Endometrial microvascular endothelial cells (primary cell): Measurements from ENCODE around the gene HELZ2. TPM values are rescaled to one million over a fixed set of nuclear protein-coding genes. Genes with fewer than 3 reads are reported as not detected.

Source experiments
- in situ Hi-C: cut with HindIII; loops from 2 replicates; pipeline ENCODE4 v1.10.0; 2017; ENCODE audit warnings: low sequenced_read_pairs, low pct_unique_long_range_greater_than_20kb; ENCODE audit errors: inconsistent ontology term
- total RNA-seq: library from RNA; depleted of rRNA; stranded (reverse); fragments of >200 nt; gene quantifications from one replicate; pipeline ENCODE4 v1.2.3, GENCODE V29; 2015; ENCODE audit errors: inconsistent ontology term

The HELZ2 gene
- total RNA-seq, 1 donor from 2014 or later: 61.5 TPM

DNA sequence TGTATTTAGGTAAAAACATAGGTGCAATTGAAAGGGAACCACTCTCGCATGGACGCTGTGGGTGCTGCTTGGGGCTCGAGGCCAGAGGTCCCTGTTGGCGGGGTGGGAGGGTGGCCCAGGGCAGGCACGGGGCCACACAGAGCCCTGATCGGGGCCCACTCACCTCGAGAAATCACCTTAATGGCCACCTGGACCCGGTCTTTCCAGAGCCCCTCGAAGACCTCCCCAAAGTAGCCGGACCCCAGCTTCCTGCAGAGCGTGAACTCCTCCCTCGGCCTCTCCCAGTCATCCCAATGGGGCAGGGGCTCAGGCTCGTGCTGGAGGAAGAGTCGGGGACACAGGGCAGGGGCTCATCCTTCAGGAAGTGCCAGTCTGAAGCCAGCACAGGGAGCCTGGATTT, 40.7 kb downstream of the HELZ2 start:
- in situ Hi-C loops: no loop called here

DNA sequence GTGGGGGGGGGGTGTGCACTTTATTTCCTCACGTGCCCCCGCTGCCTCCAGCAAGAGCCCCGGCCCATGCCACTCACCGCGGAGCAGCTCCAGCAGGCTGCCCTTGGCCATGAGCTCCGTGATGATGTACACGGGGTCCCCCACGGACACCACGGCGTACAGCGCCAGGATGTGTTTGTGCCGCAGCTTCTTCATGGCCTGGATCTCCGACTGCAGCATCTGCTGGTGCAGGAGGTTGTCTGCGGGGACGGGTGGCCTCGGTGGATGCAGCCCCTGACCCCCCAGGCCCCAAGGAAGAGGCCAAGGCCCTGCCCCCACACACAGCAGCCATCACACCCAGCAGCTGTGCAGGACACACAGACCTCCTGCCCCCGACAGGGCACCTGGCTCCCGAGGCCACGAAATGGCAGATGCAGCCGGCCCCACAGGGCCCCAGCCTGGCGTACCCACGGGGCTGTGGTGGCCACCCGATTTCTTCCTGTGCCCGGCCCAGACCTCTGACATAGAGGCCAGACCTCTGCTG, 41.5 kb downstream of the HELZ2 start:
- in situ Hi-C loops: no loop called here

DNA sequence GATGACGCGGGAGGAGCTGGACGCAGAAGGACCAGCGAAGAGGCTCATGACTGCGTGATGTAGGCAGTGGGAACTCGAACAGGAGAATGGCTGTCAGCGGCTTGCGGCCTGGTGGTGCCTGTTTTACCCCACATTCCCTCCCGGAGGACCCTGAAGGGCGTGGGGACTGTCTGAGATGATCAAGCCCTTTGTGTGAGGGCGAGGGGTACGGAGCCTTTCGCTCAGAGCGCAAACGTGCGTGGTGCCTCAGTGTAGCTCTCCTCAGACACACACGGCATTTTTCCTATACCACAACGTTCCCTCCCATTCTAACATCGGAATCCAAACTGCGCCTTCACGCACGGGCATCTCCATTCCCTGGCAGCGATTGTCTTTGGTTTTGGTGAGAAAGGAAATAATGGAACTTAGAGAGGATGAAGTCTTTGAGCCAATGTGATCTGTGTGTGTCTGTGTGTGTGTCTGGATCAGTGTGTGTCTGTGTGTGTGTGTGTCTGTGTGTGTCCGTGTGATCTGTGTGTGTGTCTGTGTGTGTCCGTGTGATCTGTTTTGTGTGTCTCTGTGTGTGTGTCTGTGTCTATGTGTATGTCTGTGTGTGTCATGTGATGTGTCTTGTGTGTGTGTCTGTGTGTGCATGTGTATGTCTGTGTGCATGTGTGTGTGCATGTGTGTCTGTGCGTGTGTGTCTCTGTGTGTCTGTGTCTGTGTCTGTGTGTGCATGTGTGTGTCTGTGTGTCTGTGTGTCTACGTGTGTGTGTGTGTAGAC, 42.2 kb downstream of the HELZ2 start:
- in situ Hi-C loops: no loop called here

DNA sequence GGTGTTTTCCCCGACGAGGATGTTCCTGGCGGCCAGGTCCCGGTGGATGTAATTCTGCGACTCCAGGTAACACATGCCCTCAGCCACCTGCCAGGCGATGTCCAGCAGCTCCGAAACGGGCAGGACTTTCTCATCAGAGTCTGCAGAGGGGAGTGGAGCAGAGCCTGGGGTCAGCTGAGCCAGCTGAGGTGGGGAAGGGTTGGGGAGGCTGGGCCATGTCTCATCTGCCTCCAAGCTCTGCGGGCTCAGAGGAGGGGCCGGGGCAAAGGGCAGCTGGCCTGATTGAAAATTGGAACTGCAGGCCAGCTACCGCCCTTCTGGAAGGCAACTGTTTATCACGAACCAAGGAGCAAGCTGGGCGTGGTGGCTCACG, 43.3 kb downstream of the HELZ2 start:
- in situ Hi-C loops: no loop called here

DNA sequence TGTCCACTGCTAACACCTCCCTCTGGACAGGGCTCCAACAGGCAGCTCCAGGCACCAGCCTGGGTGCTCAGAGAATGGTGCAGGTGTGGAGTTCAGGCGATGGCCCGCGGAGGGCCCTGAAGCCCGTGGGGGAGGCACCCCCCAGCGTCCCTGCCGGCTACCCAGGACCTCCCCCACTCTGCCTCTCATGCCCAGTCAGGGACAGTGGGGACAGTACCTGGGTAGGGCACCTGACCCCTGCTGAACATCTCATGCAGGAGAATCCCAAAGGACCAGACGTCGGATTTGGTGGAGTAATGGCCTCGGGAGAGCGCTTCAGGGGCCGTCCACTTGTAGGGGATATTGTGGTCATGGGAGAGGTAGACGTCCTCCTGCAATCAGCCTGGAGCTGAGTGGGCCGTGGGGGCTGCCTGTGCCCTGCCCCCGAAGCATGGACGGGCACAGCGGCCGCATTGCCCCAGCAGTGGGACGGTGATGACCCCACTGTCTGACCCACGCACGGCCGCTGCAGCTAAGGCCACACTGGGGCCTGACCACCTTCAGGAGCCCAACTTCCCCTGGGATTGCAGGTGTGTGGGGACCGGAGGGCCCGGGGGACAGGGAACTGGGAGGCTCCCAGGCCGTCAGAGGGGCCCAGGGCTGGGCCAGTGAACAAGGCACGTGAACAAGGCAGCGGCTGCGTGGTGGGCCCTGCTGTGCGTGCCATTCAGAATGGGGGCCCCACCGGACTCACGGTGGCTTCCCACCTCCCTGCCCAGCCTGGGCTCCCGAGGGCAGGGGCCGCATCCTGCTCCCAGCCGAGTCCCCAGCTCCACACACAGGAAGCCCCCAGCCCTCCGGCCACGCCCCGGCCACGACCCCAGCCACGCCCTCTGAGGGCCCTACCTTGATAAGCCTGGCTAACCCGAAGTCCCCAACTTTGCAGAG, 43.9 kb downstream of the HELZ2 start:
- in situ Hi-C loops: no loop called here

DNA sequence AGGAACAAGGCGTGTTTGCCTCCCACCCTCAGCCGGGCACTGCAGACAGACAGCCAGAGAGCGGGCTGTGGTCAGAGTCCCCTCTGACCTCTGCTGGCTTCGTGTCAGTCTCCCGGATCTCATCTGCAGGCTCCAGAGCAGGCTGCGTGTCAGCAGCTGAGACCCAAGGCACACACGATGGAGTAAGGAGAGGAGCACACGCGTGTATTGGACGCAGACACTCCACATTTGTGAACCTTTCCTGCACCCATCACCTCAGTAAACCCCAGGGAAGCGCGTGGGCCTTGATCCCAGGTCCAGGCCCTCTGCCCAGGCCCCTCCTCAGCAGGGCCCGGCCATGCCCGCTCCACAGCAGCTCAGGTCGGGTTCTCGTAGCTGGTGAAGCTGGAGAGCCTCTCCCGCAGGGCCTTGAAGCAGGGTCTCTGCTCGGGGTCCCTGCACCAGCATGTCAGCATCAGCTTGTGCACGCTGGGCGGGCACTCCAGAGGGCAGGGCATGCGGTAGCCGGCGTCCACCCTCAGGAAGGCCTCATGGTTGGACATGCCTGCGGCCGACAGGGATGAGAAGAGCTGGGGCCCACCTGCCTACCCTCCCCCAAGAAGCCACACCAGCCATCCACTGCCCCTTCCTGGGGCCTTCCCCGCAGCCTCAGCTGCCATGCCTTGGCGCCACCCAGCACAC, 44.7 kb downstream of the HELZ2 start:
- in situ Hi-C loops: no loop called here

DNA sequence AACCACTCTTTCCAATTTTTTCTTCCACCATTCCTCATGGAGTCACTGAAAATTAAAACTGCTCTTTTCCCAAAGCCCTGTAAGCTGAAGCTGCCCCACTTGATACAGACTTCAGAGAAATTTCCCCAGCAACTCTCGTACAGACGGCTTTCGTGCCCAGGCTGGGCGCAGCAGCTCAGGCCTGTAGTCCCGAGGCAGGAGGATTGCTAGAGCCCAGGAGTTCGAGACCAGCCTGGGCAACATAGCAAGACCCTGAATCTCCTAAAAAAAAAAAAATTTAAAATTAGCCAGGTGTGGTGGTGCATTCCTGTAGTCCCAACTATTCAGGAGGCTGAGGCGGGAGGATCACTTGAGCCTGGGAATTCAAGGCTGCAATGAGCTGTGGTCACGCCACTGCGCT, 46.9 kb downstream of the HELZ2 start:
- in situ Hi-C loops: no loop called here

DNA sequence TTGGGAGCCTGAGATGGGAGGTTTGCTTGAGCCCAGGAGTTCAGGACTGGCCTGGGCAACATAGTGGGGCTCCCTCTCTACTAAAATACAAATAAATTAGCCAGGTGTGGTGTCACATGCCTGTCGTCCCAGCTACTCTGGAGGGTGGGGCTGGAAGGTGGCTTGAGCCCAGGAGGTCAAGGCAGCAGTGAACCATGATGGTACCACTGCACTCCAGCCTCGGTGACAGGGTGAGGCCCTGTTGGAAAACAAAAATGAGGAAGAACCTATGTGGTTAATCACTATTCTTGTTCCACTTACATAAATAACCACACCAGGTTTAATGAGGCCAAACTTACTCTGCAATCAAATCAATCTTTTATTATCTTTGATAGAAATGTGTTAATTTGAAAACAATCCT, 48.1 kb downstream of the HELZ2 start:
- in situ Hi-C loops: no loop called here

DNA sequence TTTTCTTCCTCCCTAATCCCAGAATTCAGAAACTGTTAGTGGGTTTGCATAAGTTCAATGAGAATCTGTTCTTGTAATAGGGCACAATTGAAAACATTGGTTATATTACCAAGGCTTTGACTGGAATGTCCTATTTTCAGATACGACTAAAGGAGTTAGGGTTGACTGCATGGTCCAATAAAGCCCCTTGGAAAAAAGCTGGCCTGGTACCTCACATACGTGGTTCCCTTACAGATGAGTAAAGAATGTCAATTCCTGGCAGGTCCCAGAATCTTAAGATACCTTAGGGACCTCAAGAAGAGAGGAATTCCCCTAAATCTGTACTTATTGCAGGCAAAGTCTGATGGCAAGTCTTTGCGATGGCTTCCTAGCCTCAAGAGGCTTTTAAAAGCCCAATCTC, 48.9 kb downstream of the HELZ2 start:
- in situ Hi-C loops: no loop called here

Other genes starting within 250 kb of the HELZ2 start
- gene CHRNA4, start 212.9 kb downstream of the HELZ2 start, total RNA-seq: not detected
- gene KCNQ2, start 101.6 kb downstream of the HELZ2 start, total RNA-seq: not detected
- gene EEF1A2, start 75.2 kb downstream of the HELZ2 start, total RNA-seq: 0.09 TPM
- gene PPDPF, start 53.5 kb downstream of the HELZ2 start, total RNA-seq: 126 TPM
- gene PTK6, start 36.9 kb downstream of the HELZ2 start, total RNA-seq: not detected
- gene SRMS, start 26.5 kb downstream of the HELZ2 start, total RNA-seq: not detected
- gene FNDC11, start 20.1 kb downstream of the HELZ2 start, total RNA-seq: 0.37 TPM
- gene GMEB2, start 52.9 kb upstream of the HELZ2 start, total RNA-seq: 11.9 TPM
- gene STMN3, start 79.2 kb upstream of the HELZ2 start, total RNA-seq: 0.65 TPM
- gene RTEL1, start 84.1 kb upstream of the HELZ2 start, total RNA-seq: 15.1 TPM
- gene TNFRSF6B, start 122.4 kb upstream of the HELZ2 start, total RNA-seq: 175 TPM
- gene ARFRP1, start 133.7 kb upstream of the HELZ2 start, total RNA-seq: 55.7 TPM
- 39.2 TPM for gene ZGPAT, start 133.8 kb upstream of the HELZ2 start, total RNA-seq
- gene LIME1, start 162.4 kb upstream of the HELZ2 start, total RNA-seq: 9.3 TPM
- 17.3 TPM for gene SLC2A4RG, start 165.5 kb upstream of the HELZ2 start, total RNA-seq